GM20431 (cell line): ENCODE results near the gene ANXA4.

Source experiments
- in situ Hi-C: fragments of 300-500 bp; cut with MseI, MboI; formaldehyde crosslinking; loops from one replicate; pipeline ENCODE4 v1.15.0; 2020; ENCODE audit warnings: low sequenced_read_pairs; ENCODE audit not compliant: unreplicated experiment

The ANXA4 gene

DNA sequence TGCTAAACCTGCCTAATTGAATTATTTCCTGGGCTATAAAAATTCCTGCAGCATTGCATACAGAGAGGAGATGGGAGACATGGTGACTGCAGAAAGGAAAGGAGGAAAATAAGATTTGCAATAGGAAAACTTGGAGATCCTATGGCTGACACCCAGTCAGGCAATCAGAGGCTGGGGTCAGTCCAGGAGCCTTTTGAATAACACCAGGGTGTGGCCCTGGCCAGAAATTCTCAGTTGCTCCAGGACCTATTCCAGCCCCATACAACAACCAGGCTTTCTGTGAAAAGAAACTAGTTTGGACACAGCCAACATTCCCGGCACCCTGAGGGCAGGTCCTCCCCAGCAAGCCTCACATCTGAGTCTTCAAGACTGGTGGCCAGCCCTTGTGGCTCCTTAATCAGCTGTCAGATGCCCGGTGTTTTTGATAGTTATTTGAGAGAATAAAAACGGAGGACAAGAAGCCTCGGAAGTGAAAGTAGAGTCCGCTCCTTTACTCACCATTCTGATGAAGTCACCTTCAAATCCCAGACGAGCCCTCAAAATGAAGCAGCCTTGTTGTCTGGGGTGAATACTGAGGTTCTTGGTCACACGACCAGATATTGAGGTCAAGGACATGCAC lies 56.5 kb downstream of the ANXA4 start:
- in situ Hi-C loops, result no loop called here

DNA sequence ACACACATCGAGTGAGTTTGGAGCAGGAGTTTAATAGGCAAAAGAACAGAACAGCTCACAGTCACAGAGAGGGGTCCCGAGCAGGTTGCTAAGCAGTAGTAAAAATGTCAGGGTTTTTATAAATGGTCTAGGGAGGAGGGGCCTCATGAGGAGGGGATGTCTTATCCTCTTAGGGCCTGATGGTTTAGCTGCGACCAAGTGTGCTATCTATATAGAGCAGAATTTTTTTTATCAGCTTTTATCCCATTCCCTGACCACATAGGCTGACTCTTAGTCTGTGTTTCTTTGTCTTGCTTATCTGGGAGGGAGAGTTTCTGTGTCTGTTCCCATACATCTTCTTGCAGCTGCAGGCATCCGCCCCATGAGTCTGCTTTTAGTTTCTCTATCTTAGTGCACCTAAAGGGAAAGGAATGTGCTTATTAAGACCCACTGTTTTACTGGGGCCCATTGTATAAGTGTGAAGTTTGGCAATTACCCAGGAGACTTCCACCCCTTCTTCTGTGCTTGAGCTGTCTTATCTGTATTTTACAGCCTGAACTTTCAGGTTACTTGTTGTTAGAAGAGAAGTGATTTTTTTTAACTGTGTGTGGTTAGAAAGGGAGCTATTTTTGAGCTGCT lies 57.1 kb downstream of the ANXA4 start:
- in situ Hi-C loops, result no loop called here

GRCh38 chr2:69801745-69802290 lies 59.9 kb downstream of the ANXA4 start:
- in situ Hi-C loops, result loop anchor here (25.0 kb wide), 1 partner anchor 240 kb away; no protein-coding TSS in a partner anchor

DNA sequence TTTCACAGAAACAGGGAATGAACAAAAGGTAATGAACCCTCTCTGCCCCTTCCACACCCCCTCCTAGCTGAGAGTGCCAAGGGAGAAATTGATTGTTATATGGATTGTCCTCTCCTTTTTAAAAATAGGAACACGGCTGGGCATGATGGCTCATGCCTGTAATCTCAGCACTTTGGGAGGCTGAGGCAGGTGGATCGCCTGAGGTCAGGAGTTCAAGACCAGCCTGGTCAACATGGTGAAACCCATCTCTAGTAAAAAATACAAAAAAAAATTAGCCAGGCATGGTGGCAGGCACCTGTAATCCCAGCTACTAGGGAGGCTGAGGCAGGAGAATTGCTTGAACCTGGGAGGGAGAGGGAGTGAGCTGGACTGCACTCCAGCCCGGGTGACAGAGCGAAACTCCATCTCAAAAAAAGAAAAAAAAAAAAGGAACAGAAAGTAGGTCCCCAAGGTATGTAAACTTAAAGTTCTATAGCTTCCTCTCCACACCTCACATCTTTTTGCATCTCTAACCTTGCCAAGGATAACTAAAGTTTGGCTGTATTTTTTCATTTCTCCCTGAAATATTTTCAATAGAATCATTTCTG lies 60.9 kb downstream of the ANXA4 start:
- in situ Hi-C loops, result loop anchor here (25.0 kb wide), 1 partner anchor 241 kb away; no protein-coding TSS in a partner anchor

DNA sequence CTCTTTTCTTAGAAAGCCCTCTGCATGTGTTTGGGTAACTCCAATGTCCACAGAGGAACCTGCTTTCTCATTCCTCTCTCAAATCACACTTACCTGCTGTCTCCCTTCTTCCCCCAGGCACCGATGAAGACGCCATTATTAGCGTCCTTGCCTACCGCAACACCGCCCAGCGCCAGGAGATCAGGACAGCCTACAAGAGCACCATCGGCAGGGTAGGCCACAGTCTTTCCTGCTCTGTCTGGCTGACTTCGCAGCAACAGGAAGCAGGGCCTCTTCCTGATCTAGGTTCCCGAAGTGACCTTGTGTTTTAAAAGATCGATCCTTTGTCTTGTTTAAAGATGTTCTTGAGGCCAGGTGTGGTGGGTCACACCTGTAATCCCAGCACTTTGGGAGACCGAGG lies 62.5 kb downstream of the ANXA4 start:
- in situ Hi-C loops, result loop anchor here (25.0 kb wide), 1 partner anchor 242 kb away; no protein-coding TSS in a partner anchor

DNA sequence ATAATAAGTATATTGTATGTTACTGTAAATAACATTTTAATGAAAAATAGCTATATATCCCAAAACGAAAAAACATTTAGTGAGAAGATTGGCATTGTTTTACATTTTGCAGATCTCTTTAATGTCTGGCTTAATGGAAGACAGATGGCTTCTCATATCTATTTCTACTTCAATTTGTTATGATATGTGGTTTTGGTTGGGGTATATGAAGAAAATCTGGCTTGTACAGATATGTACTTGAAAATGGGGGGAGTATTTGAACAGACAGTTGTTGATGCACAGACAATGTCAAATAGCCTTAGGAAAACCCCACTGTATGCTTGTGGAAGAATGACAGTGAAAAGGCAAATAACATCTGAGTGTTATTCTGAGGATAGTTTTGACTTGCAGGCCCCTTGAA lies 64.0 kb downstream of the ANXA4 start:
- in situ Hi-C loops, result loop anchor here (25.0 kb wide), 1 partner anchor 244 kb away; no protein-coding TSS in a partner anchor

- in situ Hi-C loops, result loop anchor here (25.0 kb wide), 1 partner anchor 246 kb away; no protein-coding TSS in a partner anchor
Measured at GRCh38 chr2:69807821-69808540, 66.0 kb downstream of the ANXA4 start.

GRCh38 chr2:69810550-69810949 lies 68.6 kb downstream of the ANXA4 start:
- in situ Hi-C loops, result loop anchor here (10.0 to 25.0 kb wide), 2 partner anchors 86 to 248 kb away; no protein-coding TSS in a partner anchor

DNA sequence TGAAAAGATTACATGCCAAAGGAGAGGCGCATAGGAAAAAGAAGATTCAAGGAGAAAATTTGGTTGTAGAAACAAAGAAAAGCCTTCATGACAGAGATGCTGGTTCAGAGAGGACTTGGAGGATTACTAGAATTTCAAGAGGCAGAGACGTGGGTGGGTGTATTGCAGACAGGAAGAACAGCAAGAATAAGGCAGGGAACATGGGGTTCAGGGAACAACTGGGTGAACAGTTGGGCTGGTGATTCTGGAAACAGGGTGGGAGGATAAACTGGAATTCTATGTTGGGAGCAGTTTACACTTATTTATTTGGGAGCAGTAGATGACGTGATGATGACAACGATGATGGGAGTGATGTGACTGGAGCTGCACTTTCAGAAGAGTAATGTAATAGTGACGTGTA lies 69.1 kb downstream of the ANXA4 start:
- in situ Hi-C loops, result loop anchor here (10.0 to 25.0 kb wide), 2 partner anchors 86 to 249 kb away; no protein-coding TSS in a partner anchor

DNA sequence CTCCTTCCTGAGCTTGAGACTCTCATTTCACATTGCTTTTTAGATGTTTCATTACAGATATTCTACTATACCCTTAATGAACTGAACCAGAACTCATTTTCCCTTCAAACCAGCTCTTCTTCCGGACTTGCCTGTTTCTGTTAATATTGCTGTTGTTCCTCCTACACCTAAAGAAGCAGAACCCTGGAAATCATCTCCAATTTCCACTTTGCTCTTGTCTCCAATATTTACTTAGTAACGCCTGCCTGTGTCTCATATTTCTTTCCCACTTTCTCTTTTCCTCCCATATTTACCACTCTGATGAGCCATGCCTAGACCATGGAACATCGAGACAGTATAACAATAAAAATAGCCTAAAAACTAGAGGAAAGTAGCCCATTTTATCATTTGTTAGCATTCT lies 69.7 kb downstream of the ANXA4 start:
- in situ Hi-C loops, result loop anchor here (10.0 to 25.0 kb wide), 2 partner anchors 87 to 249 kb away; no protein-coding TSS in a partner anchor

GRCh38 chr2:69815717-69816116 lies 73.8 kb downstream of the ANXA4 start:
- in situ Hi-C loops, result loop anchor here (10.0 to 25.0 kb wide), 2 partner anchors 91 to 253 kb away; no protein-coding TSS in a partner anchor

- in situ Hi-C loops, result loop anchor here (10.0 to 25.0 kb wide), 2 partner anchors 92 to 255 kb away; no protein-coding TSS in a partner anchor
Measured at GRCh38 chr2:69816923-69817542, 75.1 kb downstream of the ANXA4 start.

DNA sequence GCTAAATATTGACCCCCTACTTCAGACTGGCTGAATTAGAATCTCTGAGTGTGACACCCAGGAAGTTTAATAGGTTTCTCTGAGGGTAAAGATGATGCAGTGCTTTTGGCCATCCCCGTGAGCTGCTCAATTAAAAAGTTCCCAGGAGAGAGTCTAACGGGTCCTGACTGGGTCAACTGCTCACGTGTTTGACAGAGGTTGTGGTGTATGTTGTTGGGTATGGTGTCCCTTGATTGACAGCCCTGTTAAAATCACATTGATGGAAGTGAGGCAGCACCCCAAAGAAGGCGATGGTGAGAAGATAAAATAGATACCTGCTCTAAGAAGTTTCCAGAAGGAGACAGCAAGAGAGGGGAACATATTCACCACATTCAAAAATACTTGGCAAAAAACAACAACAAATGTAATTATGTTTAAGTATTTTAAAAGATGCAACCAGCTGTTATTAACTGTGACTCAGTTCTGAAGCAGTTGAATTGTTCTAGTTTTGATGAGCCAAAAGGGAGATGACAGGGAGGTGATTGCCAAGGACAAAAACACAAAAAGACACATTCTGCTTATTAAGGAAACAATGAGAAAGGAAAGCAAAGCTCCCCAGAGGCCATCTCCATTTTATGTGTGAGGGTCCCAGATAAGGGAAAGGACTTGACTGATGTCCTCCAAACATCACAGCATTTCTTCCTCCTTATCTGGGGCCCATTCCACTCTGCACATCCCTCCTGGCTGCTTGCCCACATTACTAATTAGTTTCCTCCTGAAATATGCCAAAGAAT lies 76.0 kb downstream of the ANXA4 start:
- in situ Hi-C loops, result loop anchor here (10.0 to 25.0 kb wide), 2 partner anchors 93 to 256 kb away; no protein-coding TSS in a partner anchor

GRCh38 chr2:69827796-69828540 lies 86.0 kb downstream of the ANXA4 start:
- in situ Hi-C loops, result no loop called here

DNA sequence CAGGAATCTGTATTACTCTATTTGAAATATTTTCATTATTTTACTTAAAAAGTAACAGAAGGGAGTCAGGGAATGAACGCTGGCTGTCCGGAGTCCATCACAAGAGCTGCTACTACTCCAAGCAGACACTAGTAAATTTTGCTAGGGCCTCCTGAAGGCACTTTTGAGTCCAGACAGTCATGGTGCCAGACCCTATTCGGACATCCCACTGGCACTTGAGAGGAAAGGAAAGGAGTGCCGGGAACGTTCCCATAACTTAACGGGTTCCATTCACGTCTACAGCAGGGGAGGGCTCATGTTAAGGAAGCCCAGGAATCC lies 87.0 kb downstream of the ANXA4 start:
- in situ Hi-C loops, result no loop called here

GRCh38 chr2:69829256-69830044 lies 87.5 kb downstream of the ANXA4 start, which contains the start of gene GMCL1:
Gene GMCL1 (plus strand): TSS chr2:69829660. CDS start chr2:69829893, 233 bp downstream.
- in situ Hi-C loops, result no loop called here
